Endothelial cell of umbilical vein (primary cell): ENCODE measurements around the gene CEP350.
"Not testable (repeated sequence)": the region's sequence is repeated elsewhere in the genome, so short reads cannot be mapped to it uniquely, and the experiment has no call there.

Source experiments
- CTCF ChIP-seq, 2 donors: IDR thresholded peaks; 1 replicate in 1 of 2; 2 replicates in 1 of 2; pipeline ENCODE4 v1.5.1; 2011; ENCODE audit warnings: low read length in 2 of 2, mild to moderate bottlenecking in 2 of 2, moderate library complexity in 2 of 2, control low read depth in 1 of 2, inconsistent platforms in 1 of 2, low read depth in 1 of 2; ENCODE audit not compliant: insufficient read depth in 1 of 2; ENCODE audit errors: extremely low read depth in 1 of 2
- EZH2 ChIP-seq: IDR thresholded peaks from 2 replicates; pipeline ENCODE4 v1.6.1; 2012; ENCODE audit warnings: borderline replicate concordance, low read depth, mild to moderate bottlenecking, moderate library complexity, low read length, inconsistent platforms; ENCODE audit not compliant: severe bottlenecking
- MAX ChIP-seq: IDR thresholded peaks from 2 replicates; pipeline ENCODE4 v1.6.1; 2011; ENCODE audit not compliant: insufficient read depth, insufficient read length
- MYC ChIP-seq: IDR thresholded peaks from one replicate; pipeline ENCODE4 v1.6.1; 2011; ENCODE audit warnings: mild to moderate bottlenecking, low read depth, low read length
- POLR2A ChIP-seq: IDR thresholded peaks from 2 replicates; pipeline ENCODE4 v1.6.1; 2012; ENCODE audit warnings: low read depth, mild to moderate bottlenecking, control low read depth, low read length
- POLR2AphosphoS5 ChIP-seq: IDR thresholded peaks from 2 replicates; pipeline ENCODE4 v1.6.1; 2012; ENCODE audit warnings: low read depth, mild to moderate bottlenecking, control low read depth, low read length, moderate library complexity; ENCODE audit not compliant: insufficient read depth

GRCh38 chr1:179962168-179962567 is 7.6 kb downstream of the CEP350 start:
- not testable (repeated sequence) for TF ChIP-seq CTCF (IDR thresholded peaks at IDR 0.05; ENCODE audit: extremely low read depth in 1 of 2, insufficient read depth in 1 of 2, low read depth in 1 of 2, low read length in 2 of 2); EZH2; POLR2AphosphoS5; POLR2A; MAX; MYC
